HepG2 (cell line): ENCODE measurements around the gene OPA3. TPM values are rescaled to one million over a fixed set of nuclear protein-coding genes. Genes with fewer than 3 reads are reported as not detected.

ENCODE experiments used
- ATAC-seq: fragments of 200-7000 bp; cut with Tn5 transposase; 3 replicates; pipeline ENCODE4 v1.9.1; 2020; ENCODE audit warnings: mild to moderate bottlenecking, moderate library complexity
- BruUV-seq: library from RNA; stranded (reverse); fragments of 400-500 nt; replicated peaks from 2 replicates; lab custom pipeline; 2021; lab: Mats Ljungman, UMichigan
- CTCF ChIA-PET: fragments of 300-600 bp; formaldehyde crosslinking; extraction: SDS; loops from one replicate; lab custom pipeline; 2021; ENCODE audit warnings: low total read pairs, inconsistent platforms, low intra/inter-chr PET ratio; lab: Yijun Ruan, JAX
- POLR2A ChIA-PET: fragments of 350-600 bp; sonication (Branson Sonifier 250); formaldehyde crosslinking; loops from one replicate; lab custom pipeline; 2020; ENCODE audit warnings: antibody characterized with exemption, inconsistent platforms; lab: Yijun Ruan, JAX
- DNase-seq: peaks from one replicate; pipeline ENCODE4 v3.0.0-alpha.2; 2015; ENCODE audit warnings: low spot score
- FAIRE-seq: peaks from 3 replicates; lab custom pipeline; 2011; peaks lifted over from hg19 to GRCh38; lab: Jason Lieb, UNC
- H2AFZ ChIP-seq: one replicate; pipeline ENCODE4 v1.6.1; 2011; ENCODE audit warnings: low read length, inconsistent platforms
- H3K27ac ChIP-seq: fragments of 300-600 bp; 3 replicates; pipeline ENCODE4 v1.8.0; 2011; ENCODE audit warnings: mixed run types, mild to moderate bottlenecking, mixed read lengths, low read length, inconsistent platforms; ENCODE audit not compliant: insufficient read depth; ENCODE audit errors: extremely low read length
- H3K27me3 ChIP-seq, 2 experiments: fragments of 200-600 bp in 1 of 2; 2 replicates in 1 of 2; 3 replicates in 1 of 2; pipeline versions ENCODE4 v1.6.0 to v1.8.0; 2011; ENCODE audit warnings: low read length in 2 of 2, mild to moderate bottlenecking in 2 of 2, moderate library complexity in 2 of 2, inconsistent platforms in 1 of 2; ENCODE audit not compliant: insufficient read depth in 2 of 2, control insufficient read depth in 1 of 2
- H3K36me3 ChIP-seq, 2 experiments: fragments of 200-600 bp in 1 of 2; replicated peaks in 1 of 2; 2 replicates in 1 of 2; 3 replicates in 1 of 2; pipeline versions ENCODE4 v1.5.1 to v1.8.0; 2011; ENCODE audit warnings: low read length in 2 of 2, inconsistent platforms in 1 of 2; ENCODE audit not compliant: insufficient read depth in 2 of 2, control insufficient read depth in 1 of 2
- H3K4me1 ChIP-seq: 2 replicates; pipeline ENCODE4 v1.5.1; 2012; ENCODE audit warnings: low read length, inconsistent platforms; ENCODE audit not compliant: insufficient read depth
- H3K4me2 ChIP-seq: 2 replicates; pipeline ENCODE4 v1.6.0; 2011; ENCODE audit warnings: low read depth, low read length, inconsistent platforms
- H3K4me3 ChIP-seq, 3 experiments: fragments of 200-600 bp in 1 of 3; sonication (generic), shearing (Covaris generic) in 1 of 3; replicated peaks in 1 of 3; 2 replicates each; pipeline ENCODE4 v1.5.1; 2011 to 2016; ENCODE audit warnings: low read length in 3 of 3, inconsistent platforms in 2 of 3, low read depth in 2 of 3, mild to moderate bottlenecking in 2 of 3, control low read depth in 1 of 3, mixed read lengths in 1 of 3; ENCODE audit not compliant: insufficient read depth in 1 of 3
- H3K79me2 ChIP-seq: one replicate; pipeline ENCODE4 v1.6.1; 2011; ENCODE audit warnings: low read length, inconsistent platforms; ENCODE audit not compliant: insufficient read depth
- H3K9ac ChIP-seq: 2 replicates; pipeline ENCODE4 v1.6.0; 2011; ENCODE audit warnings: mild to moderate bottlenecking, low read depth, low read length, inconsistent platforms; ENCODE audit not compliant: insufficient read depth
- H3K9me3 ChIP-seq: 2 replicates; pipeline ENCODE4 v1.5.1; 2012; ENCODE audit warnings: mild to moderate bottlenecking, low read length
- H4K20me1 ChIP-seq: 2 replicates; pipeline ENCODE4 v1.6.0; 2011; ENCODE audit warnings: inconsistent platforms, mild to moderate bottlenecking, low read length, moderate library complexity; ENCODE audit not compliant: insufficient read depth
- KAT7 ChIP-seq: IDR thresholded peaks from 2 replicates; pipeline ENCODE4 v1.6.1; 2018; ENCODE audit warnings: borderline replicate concordance, missing compliant biosample characterization
- MLLT10 ChIP-seq: sonication (generic); formaldehyde crosslinking; IDR thresholded peaks from 2 replicates; pipeline ENCODE4 v1.4.0; 2020; ENCODE audit warnings: missing genetic modification reagents
- PAF1 ChIP-seq: IDR thresholded peaks from 2 replicates; pipeline ENCODE4 v1.6.1; 2016; ENCODE audit warnings: missing genetic modification reagents, missing compliant biosample characterization
- ZNF274 ChIP-seq: sonication (generic); formaldehyde crosslinking; IDR thresholded peaks from 2 replicates; pipeline ENCODE4 v1.5.1; 2020; ENCODE audit warnings: mild to moderate bottlenecking, missing genetic modification reagents
- WGBS: methylation state at CpG from one replicate; pipeline ENCODE4 v1.1.6; 2017; ENCODE audit warnings: low lambda C conversion rate; 5-methylcytosine and 5-hydroxymethylcytosine counted together
- in situ Hi-C: cut with HindIII; loops from 2 replicates; pipeline ENCODE4 v1.10.0; 2017; ENCODE audit warnings: low pct_unique_long_range_greater_than_20kb; ENCODE audit not compliant: extremely low pct_ligation_motif_present
- intact Hi-C: fragments of 100-400 bp; cut with micrococcal nuclease; formaldehyde crosslinking; loops from one replicate; pipeline ENCODE4 v1.10.0; 2022; ENCODE audit not compliant: unreplicated experiment
- polyA plus RNA-seq, 8 experiments: library from polyadenylated mRNA; depleted of rRNA in 3 of 8; stranded (reverse) in 7 of 8; unstranded in 1 of 8; fragments of >200 nt; fragmentation: Illumina TruSeq in 4 of 8; extraction: Trizol in 4 of 8; gene quantifications; 2 replicates each; pipeline versions ENCODE4 v1.2.1 to v1.2.3, GENCODE V29; 2011 to 2016; ENCODE audit warnings: low read depth in 4 of 8, missing spikeins in 1 of 8, mixed read lengths in 1 of 8; ENCODE audit not compliant: insufficient read depth in 1 of 8
- total RNA-seq, 5 experiments: library from RNA; depleted of rRNA; stranded (reverse); fragments of >200 nt; fragmentation: Illumina TruSeq; extraction: Trizol; gene quantifications; 2 replicates each; pipeline ENCODE4 v1.2.3, GENCODE V29; 2016; ENCODE audit warnings: low read depth in 1 of 5
- TF ChIP-seq, protein P1 (sequence below): sonication (generic); formaldehyde crosslinking; IDR thresholded peaks from 2 replicates; pipeline ENCODE4 v1.8.1; 2023; ENCODE audit warnings: mild to moderate bottlenecking, missing genetic modification reagents
- TF ChIP-seq, protein P2 (sequence below): sonication (generic); formaldehyde crosslinking; IDR thresholded peaks from 2 replicates; pipeline ENCODE4 v1.5.1; 2020; ENCODE audit warnings: mild to moderate bottlenecking, missing genetic modification reagents

Gene OPA3
- total and polyA plus RNA-seq, 2 of the 13 experiments (the other 11 are each of a cell fraction or from before 2014, with no cell fraction given) = 8.3 to 17.7 TPM

- no peak overlapping the region for H3K27ac ChIP-seq
- no TSS peak for BruUV-seq
- POLR2A ChIA-PET = no interaction called here
- H2AFZ ChIP-seq = no peak overlapping the region
- H3K4me1 ChIP-seq = peaks cover 19% of the 10 kb centered on the region
- no peaks in the 10 kb centered on the region for H3K9me3 ChIP-seq
- ATAC-seq (no peak), FAIRE-seq (no peak), DNase-seq (no peak)
- H3K36me3 ChIP-seq = no peaks in the 10 kb centered on the region
- H3K4me2 ChIP-seq = no peak overlapping the region
- intact Hi-C loops = no loop called here
- no peaks in the 10 kb centered on the region for H3K79me2 ChIP-seq
- H4K20me1 ChIP-seq = no peaks in the 10 kb centered on the region
- in situ Hi-C loops = no loop called here
- 97% methylated on average over 9 of the region's 9 CpGs for WGBS
- H3K9ac ChIP-seq = no peak overlapping the region
- no peak overlapping the region for H3K4me3 ChIP-seq
- TF ChIP-seq KAT7 (CRISPR knock-in tag) = no peak
- TF ChIP-seq PAF1 = no peak
- TF ChIP-seq, protein P1, sequence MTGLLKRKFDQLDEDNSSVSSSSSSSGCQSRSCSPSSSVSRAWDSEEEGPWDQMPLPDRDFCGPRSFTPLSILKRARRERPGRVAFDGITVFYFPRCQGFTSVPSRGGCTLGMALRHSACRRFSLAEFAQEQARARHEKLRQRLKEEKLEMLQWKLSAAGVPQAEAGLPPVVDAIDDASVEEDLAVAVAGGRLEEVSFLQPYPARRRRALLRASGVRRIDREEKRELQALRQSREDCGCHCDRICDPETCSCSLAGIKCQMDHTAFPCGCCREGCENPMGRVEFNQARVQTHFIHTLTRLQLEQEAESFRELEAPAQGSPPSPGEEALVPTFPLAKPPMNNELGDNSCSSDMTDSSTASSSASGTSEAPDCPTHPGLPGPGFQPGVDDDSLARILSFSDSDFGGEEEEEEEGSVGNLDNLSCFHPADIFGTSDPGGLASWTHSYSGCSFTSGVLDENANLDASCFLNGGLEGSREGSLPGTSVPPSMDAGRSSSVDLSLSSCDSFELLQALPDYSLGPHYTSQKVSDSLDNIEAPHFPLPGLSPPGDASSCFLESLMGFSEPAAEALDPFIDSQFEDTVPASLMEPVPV (CRISPR knock-in tag) = no peak
- no peak for TF ChIP-seq ZNF274 (CRISPR knock-in tag)
- no peaks in the 10 kb centered on the region for H3K27me3 ChIP-seq
- CTCF ChIA-PET = no interaction called here
These were observed 45.1 kb downstream of the OPA3 start for GRCh38 chr19:45539459-45539858.

- no peak overlapping the region for H3K4me3 ChIP-seq
- ATAC-seq = no peak
- no TSS peak for BruUV-seq
These were observed 53.3 kb downstream of the OPA3 start for GRCh38 chr19:45531349-45531748.

More at GRCh38 chr19:45531349-45531748, 53.3 kb downstream of the OPA3 start:
- WGBS = 95% methylated on average over 1 of the region's 1 CpG
- Histone ChIP-seq H3K36me3 (0 out of 5 replicates have a peak, but pooled peaks cover 2 to 3% of the 10 kb centered on the region in 2 experiments), H3K9ac (no peak overlapping the region), H3K4me2 (no peak overlapping the region), H3K27me3 (no peaks in the 10 kb centered on the region), H3K27ac (no peak overlapping the region), H4K20me1 (0 out of 2 replicates have a peak, but pooled peaks cover 2% of the 10 kb centered on the region), H3K9me3 (peaks cover 11% of the 10 kb centered on the region; the same call in 1 of the 2 replicates), H3K79me2 (no peaks in the 10 kb centered on the region), H3K4me1 (peaks cover 21% of the 10 kb centered on the region), H2AFZ (no peak overlapping the region)
- ChIA-PET CTCF (no interaction called here), POLR2A (no interaction called here)
- no peak for FAIRE-seq
- in situ Hi-C loops (no loop called here), intact Hi-C loops (no loop called here)
- TF ChIP-seq MLLT10 (CRISPR knock-in tag) = no peak
- TF ChIP-seq, protein P2, sequence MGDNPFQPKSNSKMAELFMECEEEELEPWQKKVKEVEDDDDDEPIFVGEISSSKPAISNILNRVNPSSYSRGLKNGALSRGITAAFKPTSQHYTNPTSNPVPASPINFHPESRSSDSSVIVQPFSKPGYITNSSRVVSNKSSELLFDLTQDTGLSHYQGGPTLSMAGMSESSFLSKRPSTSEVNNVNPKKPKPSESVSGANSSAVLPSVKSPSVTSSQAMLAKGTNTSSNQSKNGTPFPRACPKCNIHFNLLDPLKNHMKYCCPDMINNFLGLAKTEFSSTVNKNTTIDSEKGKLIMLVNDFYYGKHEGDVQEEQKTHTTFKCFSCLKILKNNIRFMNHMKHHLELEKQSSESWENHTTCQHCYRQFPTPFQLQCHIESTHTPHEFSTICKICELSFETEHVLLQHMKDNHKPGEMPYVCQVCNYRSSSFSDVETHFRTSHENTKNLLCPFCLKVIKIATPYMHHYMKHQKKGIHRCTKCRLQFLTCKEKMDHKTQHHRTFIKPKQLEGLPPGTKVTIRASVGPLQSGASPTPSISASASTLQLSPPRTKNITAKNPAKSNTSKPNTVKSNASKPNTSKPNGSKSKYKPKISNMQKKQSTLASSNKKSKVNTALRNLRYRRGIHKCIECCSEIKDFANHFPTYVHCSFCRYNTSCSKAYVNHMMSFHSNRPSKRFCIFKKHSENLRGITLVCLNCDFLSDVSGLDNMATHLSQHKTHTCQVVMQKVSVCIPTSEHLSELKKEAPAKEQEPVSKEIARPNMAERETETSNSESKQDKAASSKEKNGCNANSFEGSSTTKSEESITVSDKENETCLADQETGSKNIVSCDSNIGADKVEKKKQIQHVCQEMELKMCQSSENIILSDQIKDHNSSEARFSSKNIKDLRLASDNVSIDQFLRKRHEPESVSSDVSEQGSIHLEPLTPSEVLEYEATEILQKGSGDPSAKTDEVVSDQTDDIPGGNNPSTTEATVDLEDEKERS (CRISPR knock-in tag) = peak; percentile 68; the same call in 1 of the 2 replicates
- no peak for DNase-seq
